ENCODE results near the gene FBXO8.

- TF ChIP-seq CTCF (conservative IDR thresholded peaks at IDR 0.05; ENCODE audit: low read length) (no peak), EZH2phosphoT487 (IDR thresholded peaks at IDR 0.05; ENCODE audit: borderline replicate concordance) (no peak)
These were observed 3.4 kb upstream of the FBXO8 start for GRCh38 chr4:174286870-174287269.
